Large intestine (tissue), 3 donors: ENCODE measurements around the gene ADRM1. TPM values are rescaled to one million over a fixed set of nuclear protein-coding genes. Genes with fewer than 3 reads are reported as not detected.

Experiments used
- DNase-seq, 2 donors: peaks; one replicate each; pipeline versions ENCODE4 v3.0.0 to v3.0.0-alpha.2; 2013
- H3K27ac ChIP-seq: one replicate; pipeline ENCODE4 v1.5.1; 2013; ENCODE audit warnings: low read length
- H3K27me3 ChIP-seq: 2 replicates; pipeline ENCODE4 v1.6.1; 2013; ENCODE audit warnings: low read length; ENCODE audit not compliant: control insufficient read depth, insufficient read depth
- H3K36me3 ChIP-seq: 2 replicates; pipeline ENCODE4 v1.6.1; 2013; ENCODE audit warnings: low read length; ENCODE audit not compliant: control insufficient read depth, insufficient read depth
- H3K4me1 ChIP-seq: one replicate; pipeline ENCODE4 v1.6.1; 2013; ENCODE audit warnings: low read length; ENCODE audit not compliant: control insufficient read depth, insufficient read depth
- H3K4me3 ChIP-seq: one replicate; pipeline ENCODE4 v1.5.1; 2013; ENCODE audit warnings: low read length
- H3K9me3 ChIP-seq: one replicate; pipeline ENCODE4 v1.6.1; 2013; ENCODE audit warnings: mild to moderate bottlenecking, low read depth, low read length, moderate library complexity; ENCODE audit not compliant: control insufficient read depth
- WGBS: methylation state at CpG from one replicate; pipeline ENCODE4 v1.1.5; 2013; ENCODE audit warnings: low lambda C conversion rate; ENCODE audit not compliant: insufficient coverage; 5-methylcytosine and 5-hydroxymethylcytosine counted together
- polyA plus RNA-seq: library from polyadenylated mRNA; unstranded; fragments of 120-200 nt; gene quantifications from one replicate; pipeline ENCODE4 v1.2.1, GENCODE V29; 2013

Gene ADRM1
- polyA plus RNA-seq, 1 donor, result 50.4 TPM

- Histone ChIP-seq H3K36me3 (peaks cover 22% of the 10 kb centered on the region), H3K27ac (no peak overlapping the region), H3K9me3 (no peaks in the 10 kb centered on the region), H3K27me3 (no peaks in the 10 kb centered on the region), H3K4me3 (no peak overlapping the region), H3K4me1 (peaks cover 37% of the 10 kb centered on the region)
- WGBS, result no CpG with 5 or more reads among the region's 60 CpGs
- DNase-seq, result no peak
Observed at GRCh38 chr20:62351469-62352401, 48.9 kb downstream of the ADRM1 start.

- Histone ChIP-seq H3K36me3 (peaks cover 20% of the 10 kb centered on the region), H3K4me1 (peaks cover 44% of the 10 kb centered on the region)
- WGBS, result no CpG with 5 or more reads among the region's 43 CpGs
Observed at GRCh38 chr20:62352402-62353288, 49.8 kb downstream of the ADRM1 start.

GRCh38 chr20:62353289-62354030, 50.7 kb downstream of the ADRM1 start:
- Histone ChIP-seq H3K9me3 (no peaks in the 10 kb centered on the region), H3K36me3 (peaks cover 20% of the 10 kb centered on the region), H3K27ac (no peak overlapping the region), H3K27me3 (no peaks in the 10 kb centered on the region), H3K4me1 (peaks cover 44% of the 10 kb centered on the region), H3K4me3 (no peak overlapping the region)
- DNase-seq, result no peak
- whole genome bisulfite sequencing, result no CpG with 5 or more reads among the region's 16 CpGs

More at GRCh38 chr20:62352402-62353288, 49.8 kb downstream of the ADRM1 start:
- DNase-seq, result no peak
- Histone ChIP-seq H3K27ac (no peak overlapping the region), H3K9me3 (no peaks in the 10 kb centered on the region), H3K4me3 (no peak overlapping the region), H3K27me3 (no peaks in the 10 kb centered on the region)

- WGBS, result 100% methylated on average over 1 of the region's 14 CpGs
- DNase-seq, result no peak
- H3K27me3 ChIP-seq, result no peaks in the 10 kb centered on the region
- H3K27ac ChIP-seq, result no peak overlapping the region
- H3K9me3 ChIP-seq, result no peaks in the 10 kb centered on the region
- no peak overlapping the region for H3K4me3 ChIP-seq
- H3K36me3 ChIP-seq, result peaks cover 20% of the 10 kb centered on the region
- peaks cover 47% of the 10 kb centered on the region for H3K4me1 ChIP-seq
Observed at GRCh38 chr20:62354031-62354808, 51.4 kb downstream of the ADRM1 start.

- Histone ChIP-seq H3K4me3 (no peak overlapping the region), H3K4me1 (peaks cover 46% of the 10 kb centered on the region)
- no CpG with 5 or more reads among the region's 16 CpGs for WGBS
Observed at GRCh38 chr20:62354811-62355341, 52.1 kb downstream of the ADRM1 start.

GRCh38 chr20:62355516-62355877, 52.7 kb downstream of the ADRM1 start:
- Histone ChIP-seq H3K4me3 (no peak overlapping the region), H3K9me3 (no peaks in the 10 kb centered on the region), H3K27me3 (no peaks in the 10 kb centered on the region), H3K36me3 (peaks cover 20% of the 10 kb centered on the region), H3K4me1 (peaks cover 40% of the 10 kb centered on the region), H3K27ac (peak overlapping the region; percentile 32)
- DNase-seq, result peak in 1 of 2 donors; percentile 55
- WGBS, result no CpG with 5 or more reads among the region's 11 CpGs

More at GRCh38 chr20:62354811-62355341, 52.1 kb downstream of the ADRM1 start:
- Histone ChIP-seq H3K27ac (no peak overlapping the region), H3K36me3 (peaks cover 20% of the 10 kb centered on the region), H3K9me3 (no peaks in the 10 kb centered on the region), H3K27me3 (no peaks in the 10 kb centered on the region)
- DNase-seq, result no peak

GRCh38 chr20:62355878-62356588, 53.2 kb downstream of the ADRM1 start:
- Histone ChIP-seq H3K4me3 (no peak overlapping the region), H3K4me1 (peaks cover 37% of the 10 kb centered on the region)
- peak in 1 of 2 donors; percentile 50 for DNase-seq

GRCh38 chr20:62356589-62357186, 53.9 kb downstream of the ADRM1 start:
- H3K9me3 ChIP-seq, result no peaks in the 10 kb centered on the region
- WGBS, result no CpG with 5 or more reads among the region's 17 CpGs
- H3K27me3 ChIP-seq, result no peaks in the 10 kb centered on the region
- DNase-seq, result no peak
- peaks cover 15% of the 10 kb centered on the region for H3K36me3 ChIP-seq
- H3K4me3 ChIP-seq, result no peak overlapping the region
- peaks cover 41% of the 10 kb centered on the region for H3K4me1 ChIP-seq
- peak overlapping the region; percentile 56 for H3K27ac ChIP-seq

More at GRCh38 chr20:62355878-62356588, 53.2 kb downstream of the ADRM1 start:
- peaks cover 18% of the 10 kb centered on the region for H3K36me3 ChIP-seq
- no peaks in the 10 kb centered on the region for H3K27me3 ChIP-seq
- peak overlapping the region; percentile 56 for H3K27ac ChIP-seq
- no CpG with 5 or more reads among the region's 29 CpGs for WGBS
- H3K9me3 ChIP-seq, result no peaks in the 10 kb centered on the region
